Transverse colon (tissue), 4 donors: ENCODE results near the gene PROM2. TPM values are rescaled to one million over a fixed set of nuclear protein-coding genes. Genes with fewer than 3 reads are reported as not detected.

Experiments used
- DNase-seq: peaks from one replicate; pipeline ENCODE4 v3.0.0-alpha.2; 2019
- H3K27ac ChIP-seq, 4 donors: fragments of 200-600 bp; sonication (generic); 2 replicates each; pipeline ENCODE4 v1.5.1; 2016 to 2018; ENCODE audit warnings: inconsistent platforms in 4 of 4
- H3K27me3 ChIP-seq: fragments of 200-600 bp; sonication (generic); 2 replicates; pipeline ENCODE4 v1.5.1; 2017; ENCODE audit warnings: inconsistent platforms
- H3K36me3 ChIP-seq, 4 donors: fragments of 200-600 bp; sonication (generic); 2 replicates each; pipeline ENCODE4 v1.5.1; 2017 to 2019; ENCODE audit warnings: inconsistent platforms in 4 of 4
- H3K4me1 ChIP-seq, 4 donors: fragments of 200-600 bp; sonication (generic); 2 replicates each; pipeline ENCODE4 v1.5.1; 2017 to 2020; ENCODE audit warnings: inconsistent platforms in 4 of 4
- H3K4me3 ChIP-seq, 4 donors: fragments of 200-600 bp; sonication (generic); 1 replicate in 1 of 4; 2 replicates in 3 of 4; pipeline versions ENCODE4 v1.5.1 to v1.6.1; 2017 to 2019; ENCODE audit warnings: inconsistent platforms in 4 of 4
- H3K9me3 ChIP-seq, 2 donors: fragments of 200-600 bp; sonication (generic); 2 replicates each; pipeline ENCODE4 v1.5.1; 2017 to 2019; ENCODE audit warnings: inconsistent platforms in 2 of 2
- EP300 ChIP-seq: sonication (generic); formaldehyde crosslinking; IDR thresholded peaks from one replicate; pipeline ENCODE4 v1.6.1; 2017; ENCODE audit warnings: antibody characterized with exemption, low read depth
- POLR2A ChIP-seq: fragments of 450-650 bp; IDR thresholded peaks from one replicate; pipeline ENCODE4 v1.6.1; 2016; ENCODE audit warnings: antibody characterized with exemption, mild to moderate bottlenecking, moderate library complexity
- POLR2AphosphoS5 ChIP-seq, 3 donors: sonication (generic); formaldehyde crosslinking; IDR thresholded peaks; one replicate each; pipeline ENCODE4 v1.6.1; 2016; ENCODE audit warnings: antibody characterized with exemption in 3 of 3
- WGBS, 2 donors: methylation state at CpG; one replicate each; pipeline ENCODE4 v1.1.5; 2018; ENCODE audit warnings: low coverage in 1 of 2; 5-methylcytosine and 5-hydroxymethylcytosine counted together
- in situ Hi-C, 4 donors: fragments of 200-750 bp; cut with MboI; loops; one replicate each; pipeline versions ENCODE4 v1.15.0 to v1.15.1; 2017; ENCODE audit warnings: low sequenced_read_pairs in 3 of 4, low pct_ligation_motif_present in 1 of 4, low pct_unique_long_range_greater_than_20kb in 1 of 4
- intact Hi-C: fragments of 100-400 bp; cut with DNase I; formaldehyde crosslinking; loops from one replicate; pipeline ENCODE4 v1.15.1; 2023; ENCODE audit warnings: low total_unique reads
- total RNA-seq, 4 donors: library from RNA; depleted of rRNA; stranded (reverse); fragments of >200 nt; gene quantifications; one replicate each; pipeline ENCODE4 v1.1.0, GENCODE V29; 2016
- TF ChIP-seq, protein P1 (sequence below), 5 experiments: fragments of 200-600 bp in 3 of 5; fragments of 450-650 bp in 2 of 5; sonication (generic) in 3 of 5; IDR thresholded peaks; 1 replicate in 2 of 5; 2 replicates in 3 of 5; pipeline ENCODE4 v1.5.1; 2016 to 2017; ENCODE audit warnings: antibody characterized with exemption in 5 of 5, inconsistent platforms in 3 of 5, mild to moderate bottlenecking in 2 of 5, moderate library complexity in 1 of 5

PROM2 gene
- total RNA-seq, 4 donors from 2014 or later, result 20.2 to 46.6 (median 28.6) TPM

DNA sequence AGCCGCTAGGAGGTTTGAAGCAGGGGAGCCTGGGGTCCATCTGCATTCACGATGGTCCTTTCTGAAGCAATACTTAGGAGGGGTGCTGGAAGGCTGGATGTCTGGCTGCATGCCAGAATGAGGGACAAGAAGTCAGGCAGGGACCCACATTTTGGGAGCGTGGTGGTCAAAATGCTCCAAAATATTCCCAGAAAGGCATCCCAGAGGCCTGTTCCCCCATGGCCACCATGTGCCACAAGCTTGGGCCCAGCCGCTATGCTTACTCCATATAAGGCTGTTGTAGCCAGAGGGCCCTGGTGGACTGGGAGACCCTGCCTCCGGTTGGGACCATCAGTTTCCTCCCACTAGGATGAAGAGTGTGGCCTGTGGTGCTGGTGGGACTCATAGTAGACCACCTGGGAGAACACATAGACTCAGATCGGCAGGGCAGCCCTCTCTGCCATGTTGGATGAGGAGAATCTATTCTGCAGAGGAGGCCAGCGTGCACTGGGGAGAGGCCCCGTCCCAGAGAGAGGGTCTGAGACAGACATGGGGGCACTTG lies 3.6 kb upstream of the PROM2 start:
- Histone ChIP-seq H3K27ac (no peak overlapping the region), H3K9me3 (no peaks in the 10 kb centered on the region), H3K36me3 (no peaks in the 10 kb centered on the region), H3K27me3 (no peaks in the 10 kb centered on the region), H3K4me1 (peaks cover 0 to 13% (median 7%) of the 10 kb centered on the region in 4 donors), H3K4me3 (no peak overlapping the region)
- WGBS, 2 donors, result 92% methylated on average over 8 of the region's 8 CpGs; no CpG with 5 or more reads in 1 of the 2 donors
- intact Hi-C loops, result no loop called here
- no peak for DNase-seq
- in situ Hi-C loops, result no loop called here
- TF ChIP-seq EP300 (no peak), POLR2A (no peak), POLR2AphosphoS5 (IDR thresholded peaks at IDR 0.05) (no peak)
- TF ChIP-seq, protein P1, sequence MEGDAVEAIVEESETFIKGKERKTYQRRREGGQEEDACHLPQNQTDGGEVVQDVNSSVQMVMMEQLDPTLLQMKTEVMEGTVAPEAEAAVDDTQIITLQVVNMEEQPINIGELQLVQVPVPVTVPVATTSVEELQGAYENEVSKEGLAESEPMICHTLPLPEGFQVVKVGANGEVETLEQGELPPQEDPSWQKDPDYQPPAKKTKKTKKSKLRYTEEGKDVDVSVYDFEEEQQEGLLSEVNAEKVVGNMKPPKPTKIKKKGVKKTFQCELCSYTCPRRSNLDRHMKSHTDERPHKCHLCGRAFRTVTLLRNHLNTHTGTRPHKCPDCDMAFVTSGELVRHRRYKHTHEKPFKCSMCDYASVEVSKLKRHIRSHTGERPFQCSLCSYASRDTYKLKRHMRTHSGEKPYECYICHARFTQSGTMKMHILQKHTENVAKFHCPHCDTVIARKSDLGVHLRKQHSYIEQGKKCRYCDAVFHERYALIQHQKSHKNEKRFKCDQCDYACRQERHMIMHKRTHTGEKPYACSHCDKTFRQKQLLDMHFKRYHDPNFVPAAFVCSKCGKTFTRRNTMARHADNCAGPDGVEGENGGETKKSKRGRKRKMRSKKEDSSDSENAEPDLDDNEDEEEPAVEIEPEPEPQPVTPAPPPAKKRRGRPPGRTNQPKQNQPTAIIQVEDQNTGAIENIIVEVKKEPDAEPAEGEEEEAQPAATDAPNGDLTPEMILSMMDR (IDR thresholded peaks at IDR 0.05), result no peak

DNA sequence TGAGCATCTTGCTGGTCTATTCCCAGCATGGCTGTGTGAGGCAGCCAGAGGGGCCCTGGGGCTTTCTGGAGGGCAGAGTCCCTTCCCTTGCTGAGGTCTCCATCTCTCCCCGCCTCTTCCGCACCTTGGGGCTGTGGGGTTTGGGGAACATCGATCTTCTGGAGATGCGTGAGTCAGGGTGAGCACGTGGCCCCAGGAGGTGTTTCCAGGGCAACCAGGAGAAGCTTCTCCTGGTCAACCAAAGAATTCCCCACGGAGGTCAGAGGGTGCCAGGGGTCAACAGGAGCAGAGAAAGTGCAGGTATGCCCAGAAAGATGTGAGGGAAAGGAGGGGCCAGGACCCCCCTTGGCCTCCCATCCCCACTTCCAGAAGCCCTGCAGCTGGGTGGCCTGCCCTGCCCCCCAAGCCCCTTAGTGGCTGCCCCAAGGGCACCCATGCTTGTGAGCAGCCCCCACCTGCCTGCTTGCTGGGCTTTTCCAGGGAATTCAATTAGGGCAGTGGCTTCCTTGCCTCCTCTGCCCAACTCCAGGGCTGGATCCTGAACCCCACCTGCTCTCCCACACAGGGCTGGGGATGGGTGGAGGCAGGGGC lies 2.8 kb upstream of the PROM2 start:
- Histone ChIP-seq H3K27ac (no peak overlapping the region), H3K4me1 (peaks cover 0 to 22% (median 15%) of the 10 kb centered on the region in 4 donors), H3K4me3 (no peak overlapping the region), H3K27me3 (no peaks in the 10 kb centered on the region), H3K9me3 (no peaks in the 10 kb centered on the region), H3K36me3 (no peaks in the 10 kb centered on the region)
- in situ Hi-C loops, result no loop called here
- no peak for TF ChIP-seq POLR2AphosphoS5 (IDR thresholded peaks at IDR 0.05)
- no peak for TF ChIP-seq EP300
- TF ChIP-seq POLR2A, result no peak
- TF ChIP-seq, protein P1 (IDR thresholded peaks at IDR 0.05), result no peak
- intact Hi-C loops, result no loop called here
- WGBS, 2 donors, result 86% methylated on average over 6 of the region's 6 CpGs; no CpG with 5 or more reads in 1 of the 2 donors
- DNase-seq, result no peak

DNA sequence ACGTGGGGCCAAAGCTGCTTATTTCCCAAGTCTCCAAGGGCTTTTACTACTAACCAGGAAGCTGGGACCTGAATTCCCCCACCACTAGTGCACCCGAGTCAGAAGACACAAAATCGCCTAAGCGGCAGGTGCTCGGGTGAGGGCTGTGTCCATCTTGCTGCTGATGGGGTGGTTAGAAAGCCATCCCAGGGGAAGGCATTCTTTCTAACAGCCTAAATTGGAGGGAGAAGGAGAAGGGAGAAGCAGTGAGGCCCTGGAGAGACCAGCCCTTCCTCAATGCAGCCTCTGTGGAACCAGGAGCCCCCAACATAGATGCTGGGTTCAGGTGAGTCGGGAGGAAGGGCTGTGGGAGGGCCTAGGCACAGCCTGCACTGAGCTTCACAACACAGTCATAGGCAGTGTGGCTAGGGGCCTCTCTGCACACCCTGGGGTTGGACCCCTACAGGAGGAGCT lies 1.9 kb upstream of the PROM2 start:
- no peak for DNase-seq
- no peaks in the 10 kb centered on the region for H3K9me3 ChIP-seq
- intact Hi-C loops, result no loop called here
- no peak for TF ChIP-seq POLR2A
- TF ChIP-seq, protein P1 (IDR thresholded peaks at IDR 0.05), result no peak
- TF ChIP-seq EP300, result no peak
- in situ Hi-C loops, result no loop called here
- 84 to 85% methylated on average over 5 to 6 of the region's 6 CpGs for WGBS, 2 donors
- no peak overlapping the region for H3K4me3 ChIP-seq
- no peaks in the 10 kb centered on the region for H3K27me3 ChIP-seq
- no peaks in the 10 kb centered on the region for H3K36me3 ChIP-seq
- no peak overlapping the region for H3K27ac ChIP-seq
- H3K4me1 ChIP-seq, result peaks cover 0 to 30% (median 23%) of the 10 kb centered on the region in 4 donors

DNA sequence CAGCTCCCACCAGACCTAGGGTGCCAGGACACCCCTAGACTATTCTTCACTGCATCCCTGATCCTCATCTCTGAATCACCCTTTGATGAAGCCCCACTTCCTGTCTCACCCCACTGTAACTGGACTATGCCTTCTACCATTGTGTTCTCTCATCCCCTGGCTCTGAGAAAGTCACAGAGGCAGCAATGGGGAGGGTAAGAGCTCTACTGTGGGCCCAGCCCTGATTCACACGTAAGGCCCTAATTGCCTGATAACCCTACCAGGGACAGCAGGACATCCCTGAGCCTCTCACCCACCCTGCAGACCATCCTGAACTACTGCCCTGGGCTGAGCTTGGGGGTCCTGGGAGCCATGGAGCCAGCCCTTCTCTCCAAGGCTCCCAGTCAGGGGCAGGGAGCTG lies 1.5 kb upstream of the PROM2 start:
- intact Hi-C loops, result no loop called here
- Histone ChIP-seq H3K27me3 (no peaks in the 10 kb centered on the region), H3K4me3 (no peak overlapping the region), H3K36me3 (no peaks in the 10 kb centered on the region), H3K9me3 (no peaks in the 10 kb centered on the region), H3K4me1 (peaks cover 0 to 33% (median 27%) of the 10 kb centered on the region in 4 donors), H3K27ac (no peak overlapping the region)
- in situ Hi-C loops, result no loop called here
- TF ChIP-seq, protein P1 (IDR thresholded peaks at IDR 0.05), result no peak
- TF ChIP-seq POLR2A (no peak), POLR2AphosphoS5 (IDR thresholded peaks at IDR 0.05) (no peak), EP300 (no peak)
- DNase-seq, result no peak
- WGBS, 2 donors, result 46% methylated on average over 1 of the region's 1 CpG; no CpG with 5 or more reads in 1 of the 2 donors
